Measurements from ENCODE around the gene PEX11B. TPM values are rescaled to one million over a fixed set of nuclear protein-coding genes. Genes with fewer than 3 reads are reported as not detected.

Gene PEX11B
- total RNA-seq, 4 donors from 2014 or later, result 30.6 to 42.1 (median 37.3) TPM

GRCh38 chr1:145868232-145868631, 50.3 kb downstream of the PEX11B start:
- WGBS, 2 donors, result 73 to 75% methylated on average over 4 of the region's 4 CpGs
- TF ChIP-seq POLR2A (IDR thresholded peaks at IDR 0.05), result no peak
- no peak for TF ChIP-seq CTCF (IDR thresholded peaks at IDR 0.05)

GRCh38 chr1:145863282-145864018, 55.1 kb downstream of the PEX11B start:
- no peak overlapping the region for H3K4me3 ChIP-seq (replicated peaks in 1 of 3)
- TF ChIP-seq CTCF (IDR thresholded peaks at IDR 0.05), result no peak
- TF ChIP-seq POLR2A (IDR thresholded peaks at IDR 0.05), result no peak
- peaks cover 3 to 6% of the 10 kb centered on the region in 2 donors for H3K4me1 ChIP-seq
- no peaks in the 10 kb centered on the region for H3K9me3 ChIP-seq
- H3K27ac ChIP-seq, result no peak overlapping the region
- 73 to 75% methylated on average over 5 of the region's 5 CpGs for WGBS, 2 donors
- no peak for DNase-seq
- intact Hi-C loops (cut with DNase I), result no loop called here
- H3K36me3 ChIP-seq, result no peaks in the 10 kb centered on the region
- H3K27me3 ChIP-seq, result no peaks in the 10 kb centered on the region

More at GRCh38 chr1:145868232-145868631, 50.3 kb downstream of the PEX11B start:
- H3K9me3 ChIP-seq, result no peaks in the 10 kb centered on the region
- no peak overlapping the region for H3K27ac ChIP-seq
- DNase-seq, result no peak
- peaks cover 0 to 8% of the 10 kb centered on the region in 2 donors for H3K4me1 ChIP-seq
- no peak overlapping the region for H3K4me3 ChIP-seq (replicated peaks in 1 of 3)
- no peaks in the 10 kb centered on the region for H3K36me3 ChIP-seq
- intact Hi-C loops (cut with DNase I), result no loop called here
- H3K27me3 ChIP-seq, result no peaks in the 10 kb centered on the region

Other genes with a start within 250 kb of the PEX11B start
- gene PDZK1, start 211.3 kb downstream of the PEX11B start, total RNA-seq, result under 1 TPM in 3 of 4 donors, not detected in 1; 0.27 to 0.56 (median 0.29) TPM
- not detected for gene CD160, start 199.2 kb downstream of the PEX11B start, total RNA-seq
- gene RNF115, start 94.6 kb downstream of the PEX11B start, total RNA-seq, result 10 to 100 TPM; 17.2 to 33.9 (median 25.4) TPM
- 10 to 100 TPM; 28.0 to 36.5 (median 32.7) TPM for gene POLR3C, start 94.5 kb downstream of the PEX11B start, total RNA-seq
- gene NUDT17, start 73.1 kb downstream of the PEX11B start, total RNA-seq, result 1 to 10 TPM; 2.4 to 4.6 (median 3.4) TPM
- gene PIAS3, start 59.6 kb downstream of the PEX11B start, total RNA-seq, result 10 to 100 TPM; 16.9 to 22.8 (median 20.3) TPM
- 1 to 10 TPM in 3 of 4 donors, under 1 TPM in 1; 0.58 to 3.8 (median 1.7) TPM for gene ANKRD35, start 32.9 kb downstream of the PEX11B start, total RNA-seq
- gene ITGA10, start 8.7 kb downstream of the PEX11B start, total RNA-seq, result 1 to 10 TPM; 3.0 to 7.3 (median 5.0) TPM
- 100 to 1,000 TPM; 108 to 143 (median 124) TPM for gene RBM8A, start 8.8 kb upstream of the PEX11B start, total RNA-seq
- gene LIX1L, start 39.3 kb upstream of the PEX11B start, total RNA-seq, result 10 to 100 TPM; 18.7 to 26.9 (median 20.3) TPM
- gene ANKRD34A, start 45.9 kb upstream of the PEX11B start, total RNA-seq, result 1 to 10 TPM in 2 of 4 donors, under 1 TPM in 2; 0.13 to 2.0 (median 0.97) TPM
- gene POLR3GL, start 46.0 kb upstream of the PEX11B start, total RNA-seq, result 10 to 100 TPM; 12.5 to 36.4 (median 22.7) TPM
- gene TXNIP, start 77.9 kb upstream of the PEX11B start, total RNA-seq, result 1,000 to 10,000 TPM in 2 of 4 donors, 100 to 1,000 TPM in 2; 739 to 2,947 (median 1,128) TPM
- gene HJV, start 103.0 kb upstream of the PEX11B start, total RNA-seq, result not detected
- 1 to 10 TPM in 3 of 4 donors, under 1 TPM in 1; 0.89 to 3.5 (median 2.5) TPM for gene NBPF10, start 226.1 kb upstream of the PEX11B start, total RNA-seq